ENCODE data around the gene TCL1A.
"Not testable (repeated sequence)": the region's sequence is repeated elsewhere in the genome, so short reads cannot be mapped to it uniquely, and the experiment has no call there.

Gene TCL1A

GRCh38 chr14:95713596-95714371 lies at the start of gene TCL1A:
Gene TCL1A (minus strand): TSS chr14:95714125. CDS start chr14:95714066, 59 bp downstream.
- DNase-seq (ENCODE audit: low read depth in 2 of 2): no peak

GRCh38 chr14:95763032-95763431 lies 49.1 kb upstream of the TCL1A start:
- not testable (repeated sequence) for DNase-seq (ENCODE audit: low read depth in 2 of 2)

GRCh38 chr14:95761436-95761835 lies 47.5 kb upstream of the TCL1A start:
- no peak for DNase-seq (ENCODE audit: low read depth in 2 of 2)

- no peak for DNase-seq (ENCODE audit: low read depth in 2 of 2)
Observed at GRCh38 chr14:95760596-95760995, 46.7 kb upstream of the TCL1A start.

- no peak for DNase-seq (ENCODE audit: low read depth in 2 of 2)
Observed at GRCh38 chr14:95759941-95760340, 46.0 kb upstream of the TCL1A start.

GRCh38 chr14:95758331-95758730 lies 44.4 kb upstream of the TCL1A start:
- no peak for DNase-seq (ENCODE audit: low read depth in 2 of 2)

GRCh38 chr14:95756751-95757150 lies 42.8 kb upstream of the TCL1A start:
- no peak for DNase-seq (ENCODE audit: low read depth in 2 of 2)

GRCh38 chr14:95756127-95756526 lies 42.2 kb upstream of the TCL1A start:
- no peak for DNase-seq (ENCODE audit: low read depth in 2 of 2)

- no peak for DNase-seq (ENCODE audit: low read depth in 2 of 2)
Observed at GRCh38 chr14:95741781-95742180, 27.9 kb upstream of the TCL1A start.

- no peak for DNase-seq (ENCODE audit: low read depth in 2 of 2)
Observed at GRCh38 chr14:95741038-95741490, 27.1 kb upstream of the TCL1A start.

- no peak for DNase-seq (ENCODE audit: low read depth in 2 of 2)
Observed at GRCh38 chr14:95739356-95739755, 25.4 kb upstream of the TCL1A start.

- DNase-seq (ENCODE audit: low read depth in 2 of 2): no peak
Observed at GRCh38 chr14:95733212-95733611, 19.3 kb upstream of the TCL1A start.

- DNase-seq (ENCODE audit: low read depth in 2 of 2): no peak
Observed at GRCh38 chr14:95730126-95730525, 16.2 kb upstream of the TCL1A start.

GRCh38 chr14:95729402-95730028 lies 15.6 kb upstream of the TCL1A start:
- DNase-seq (ENCODE audit: low read depth in 2 of 2): not testable (repeated sequence)

- DNase-seq (ENCODE audit: low read depth in 2 of 2): no peak
Observed at GRCh38 chr14:95727056-95727700, 13.3 kb upstream of the TCL1A start.

- no peak for DNase-seq (ENCODE audit: low read depth in 2 of 2)
Observed at GRCh38 chr14:95725685-95726336, 11.9 kb upstream of the TCL1A start.

- no peak for DNase-seq (ENCODE audit: low read depth in 2 of 2)
Observed at GRCh38 chr14:95722525-95723190, 8.7 kb upstream of the TCL1A start.

GRCh38 chr14:95712398-95712797 lies 1.5 kb downstream of the TCL1A start:
- DNase-seq (ENCODE audit: low read depth in 2 of 2): no peak

GRCh38 chr14:95711476-95712176 lies 2.3 kb downstream of the TCL1A start:
- no peak for DNase-seq (ENCODE audit: low read depth in 2 of 2)

GRCh38 chr14:95710106-95710505 lies 3.8 kb downstream of the TCL1A start:
- DNase-seq (ENCODE audit: low read depth in 2 of 2): no peak

- DNase-seq (ENCODE audit: low read depth in 2 of 2): no peak
Observed at GRCh38 chr14:95707327-95707726, 6.6 kb downstream of the TCL1A start.

Measured in stimulated activated CD8-positive, alpha-beta memory T cell treated with anti-CD3 and anti-CD28 coated beads, Interleukin-2, amount 100 ng/mL, for 1 hour (primary cell).